Dermis microvascular lymphatic vessel endothelial cell (primary cell): Measurements from ENCODE around the gene HIRIP3. TPM values are rescaled to one million over a fixed set of nuclear protein-coding genes. Genes with fewer than 3 reads are reported as not detected.
"Not testable (repeated sequence)": the region's sequence is repeated elsewhere in the genome, so short reads cannot be mapped to it uniquely, and the experiment has no call there.

Experiments
- DNase-seq, 2 donors: peaks; one replicate each; pipeline versions ENCODE4 v3.0.0 to v3.0.0-alpha.2; 2010; ENCODE audit warnings: low read depth in 2 of 2
- total RNA-seq: library from RNA; depleted of rRNA; stranded (reverse); fragments of >200 nt; gene quantifications from 2 replicates; pipeline ENCODE4 v1.2.1, GENCODE V29; 2014

Gene HIRIP3
- total RNA-seq = 4.4 and 5.6 TPM in 2 replicates

GRCh38 chr16:29995324-29995910 lies at the start of gene HIRIP3:
Gene HIRIP3 (minus strand): TSS chr16:29995617. CDS start chr16:29995605, 12 bp downstream.
- peak; percentile 52 to 76 for DNase-seq

- DNase-seq = peak; percentile 38 to 60
Observed at GRCh38 chr16:30041841-30042240, 46.4 kb upstream of the HIRIP3 start.

GRCh38 chr16:30040690-30041089 lies 45.3 kb upstream of the HIRIP3 start:
- DNase-seq = not testable (repeated sequence)

- DNase-seq = no peak
Observed at GRCh38 chr16:30040221-30040620, 44.8 kb upstream of the HIRIP3 start.

GRCh38 chr16:30033270-30033669 lies 37.9 kb upstream of the HIRIP3 start:
- no peak for DNase-seq

GRCh38 chr16:30032083-30032819 lies 36.8 kb upstream of the HIRIP3 start:
- peak; percentile 45 to 70 for DNase-seq

GRCh38 chr16:30031477-30031918 lies 36.1 kb upstream of the HIRIP3 start:
- DNase-seq = no peak

- DNase-seq = no peak
Observed at GRCh38 chr16:30030841-30031413, 35.5 kb upstream of the HIRIP3 start, which contains the start of gene TLCD3B. Gene TLCD3B (minus strand): TSS chr16:30031271. CDS start chr16:30030527, 744 bp downstream.

GRCh38 chr16:30030011-30030685 lies 34.7 kb upstream of the HIRIP3 start:
- DNase-seq = no peak

GRCh38 chr16:30028438-30029076 lies 33.1 kb upstream of the HIRIP3 start:
- DNase-seq = no peak

GRCh38 chr16:30027588-30028437 lies 32.4 kb upstream of the HIRIP3 start:
- no peak for DNase-seq

GRCh38 chr16:30026449-30026848 lies 31.0 kb upstream of the HIRIP3 start:
- DNase-seq = no peak

- DNase-seq = no peak
Observed at GRCh38 chr16:30025574-30025973, 30.2 kb upstream of the HIRIP3 start.

GRCh38 chr16:30025156-30025555 lies 29.7 kb upstream of the HIRIP3 start:
- no peak for DNase-seq

GRCh38 chr16:30024451-30024850 lies 29.0 kb upstream of the HIRIP3 start:
- no peak for DNase-seq

GRCh38 chr16:30023586-30023985 lies 28.2 kb upstream of the HIRIP3 start:
- no peak for DNase-seq

- no peak for DNase-seq
Observed at GRCh38 chr16:30022887-30023286, 27.5 kb upstream of the HIRIP3 start, which contains the start of gene C16orf92. Gene C16orf92 (plus strand): TSS chr16:30023198. CDS start chr16:30023341, 143 bp downstream.

- no peak for DNase-seq
Observed at GRCh38 chr16:30018731-30019158, 23.3 kb upstream of the HIRIP3 start.

GRCh38 chr16:30017937-30018336 lies 22.5 kb upstream of the HIRIP3 start:
- not testable (repeated sequence) for DNase-seq

- no peak for DNase-seq
Observed at GRCh38 chr16:30017277-30017656, 21.9 kb upstream of the HIRIP3 start.
